ENCODE measurements around the gene KRTAP17-1.

Gene KRTAP17-1

GRCh38 chr17:41331606-41332005, 16.1 kb upstream of the KRTAP17-1 start:
- no peaks in the 10 kb centered on the region for H3K36me3 ChIP-seq (ENCODE audit: control insufficient read depth, insufficient read depth, low read length)
- H3K27ac ChIP-seq (ENCODE audit: low read depth, low read length, severe bottlenecking), result no peak overlapping the region
- 82 to 92% methylated on average over 4 to 6 of the region's 7 CpGs for WGBS, 2 experiments (ENCODE audit: insufficient coverage in 2 of 2)
- H3K4me3 ChIP-seq (ENCODE audit: extremely low read depth, insufficient read depth, low read length, poor library complexity, severe bottlenecking), result no peak overlapping the region
- H3K9me3 ChIP-seq (ENCODE audit: control insufficient read depth, low read length), result no peaks in the 10 kb centered on the region
- no peaks in the 10 kb centered on the region for H3K4me1 ChIP-seq (ENCODE audit: control insufficient read depth, insufficient read depth, low read length, poor library complexity, severe bottlenecking)

- Histone ChIP-seq H3K9me3 (ENCODE audit: control insufficient read depth, low read length) (no peaks in the 10 kb centered on the region), H3K4me3 (ENCODE audit: extremely low read depth, insufficient read depth, low read length, poor library complexity, severe bottlenecking) (no peak overlapping the region), H3K27ac (ENCODE audit: low read depth, low read length, severe bottlenecking) (no peak overlapping the region), H3K4me1 (ENCODE audit: control insufficient read depth, insufficient read depth, low read length, poor library complexity, severe bottlenecking) (no peaks in the 10 kb centered on the region), H3K36me3 (ENCODE audit: control insufficient read depth, insufficient read depth, low read length) (no peaks in the 10 kb centered on the region)
- 54 to 73% methylated on average over 9 of the region's 13 CpGs for WGBS, 2 experiments (ENCODE audit: insufficient coverage in 2 of 2)
Observed at GRCh38 chr17:41329279-41329948, 13.9 kb upstream of the KRTAP17-1 start.

- WGBS, 2 experiments (ENCODE audit: insufficient coverage in 2 of 2), result 91 to 94% methylated on average over 7 of the region's 7 CpGs
- H3K9me3 ChIP-seq (ENCODE audit: control insufficient read depth, low read length), result no peaks in the 10 kb centered on the region
Observed at GRCh38 chr17:41328207-41328606, 12.7 kb upstream of the KRTAP17-1 start.

GRCh38 chr17:41327411-41328120, 12.1 kb upstream of the KRTAP17-1 start:
- H3K4me3 ChIP-seq (ENCODE audit: extremely low read depth, insufficient read depth, low read length, poor library complexity, severe bottlenecking), result no peak overlapping the region
- H3K9me3 ChIP-seq (ENCODE audit: control insufficient read depth, low read length), result no peaks in the 10 kb centered on the region
- H3K4me1 ChIP-seq (ENCODE audit: control insufficient read depth, insufficient read depth, low read length, poor library complexity, severe bottlenecking), result no peaks in the 10 kb centered on the region
- no peaks in the 10 kb centered on the region for H3K36me3 ChIP-seq (ENCODE audit: control insufficient read depth, insufficient read depth, low read length)
- 91% methylated on average over 6 to 8 of the region's 8 CpGs for WGBS, 2 experiments (ENCODE audit: insufficient coverage in 2 of 2)
- H3K27ac ChIP-seq (ENCODE audit: low read depth, low read length, severe bottlenecking), result no peak overlapping the region

More at GRCh38 chr17:41328207-41328606, 12.7 kb upstream of the KRTAP17-1 start:
- H3K4me3 ChIP-seq (ENCODE audit: extremely low read depth, insufficient read depth, low read length, poor library complexity, severe bottlenecking), result no peak overlapping the region
- no peaks in the 10 kb centered on the region for H3K4me1 ChIP-seq (ENCODE audit: control insufficient read depth, insufficient read depth, low read length, poor library complexity, severe bottlenecking)
- H3K27ac ChIP-seq (ENCODE audit: low read depth, low read length, severe bottlenecking), result no peak overlapping the region
- no peaks in the 10 kb centered on the region for H3K36me3 ChIP-seq (ENCODE audit: control insufficient read depth, insufficient read depth, low read length)

- Histone ChIP-seq H3K9me3 (ENCODE audit: control insufficient read depth, low read length) (no peaks in the 10 kb centered on the region), H3K4me3 (ENCODE audit: extremely low read depth, insufficient read depth, low read length, poor library complexity, severe bottlenecking) (no peak overlapping the region), H3K4me1 (ENCODE audit: control insufficient read depth, insufficient read depth, low read length, poor library complexity, severe bottlenecking) (no peaks in the 10 kb centered on the region), H3K27ac (ENCODE audit: low read depth, low read length, severe bottlenecking) (no peak overlapping the region), H3K36me3 (ENCODE audit: control insufficient read depth, insufficient read depth, low read length) (no peaks in the 10 kb centered on the region)
- WGBS, 2 experiments (ENCODE audit: insufficient coverage in 2 of 2), result 83 to 87% methylated on average over 13 to 16 of the region's 18 CpGs
Observed at GRCh38 chr17:41326173-41327145, 10.9 kb upstream of the KRTAP17-1 start.

- Histone ChIP-seq H3K27ac (ENCODE audit: low read depth, low read length, severe bottlenecking) (no peak overlapping the region), H3K4me1 (ENCODE audit: control insufficient read depth, insufficient read depth, low read length, poor library complexity, severe bottlenecking) (no peaks in the 10 kb centered on the region), H3K36me3 (ENCODE audit: control insufficient read depth, insufficient read depth, low read length) (no peaks in the 10 kb centered on the region), H3K4me3 (ENCODE audit: extremely low read depth, insufficient read depth, low read length, poor library complexity, severe bottlenecking) (no peak overlapping the region), H3K9me3 (ENCODE audit: control insufficient read depth, low read length) (no peaks in the 10 kb centered on the region)
- WGBS, 2 experiments (ENCODE audit: insufficient coverage in 2 of 2), result 87 to 89% methylated on average over 5 of the region's 6 CpGs
Observed at GRCh38 chr17:41325611-41326010, 10.1 kb upstream of the KRTAP17-1 start.

GRCh38 chr17:41325126-41325525, 9.6 kb upstream of the KRTAP17-1 start:
- Histone ChIP-seq H3K4me3 (ENCODE audit: extremely low read depth, insufficient read depth, low read length, poor library complexity, severe bottlenecking) (no peak overlapping the region), H3K4me1 (ENCODE audit: control insufficient read depth, insufficient read depth, low read length, poor library complexity, severe bottlenecking) (no peaks in the 10 kb centered on the region), H3K9me3 (ENCODE audit: control insufficient read depth, low read length) (peaks cover 1% of the 10 kb centered on the region), H3K36me3 (ENCODE audit: control insufficient read depth, insufficient read depth, low read length) (no peaks in the 10 kb centered on the region), H3K27ac (ENCODE audit: low read depth, low read length, severe bottlenecking) (no peak overlapping the region)
- 89 to 90% methylated on average over 5 to 7 of the region's 10 CpGs for WGBS, 2 experiments (ENCODE audit: insufficient coverage in 2 of 2)

- Histone ChIP-seq H3K36me3 (ENCODE audit: control insufficient read depth, insufficient read depth, low read length) (no peaks in the 10 kb centered on the region), H3K4me3 (ENCODE audit: extremely low read depth, insufficient read depth, low read length, poor library complexity, severe bottlenecking) (no peak overlapping the region), H3K4me1 (ENCODE audit: control insufficient read depth, insufficient read depth, low read length, poor library complexity, severe bottlenecking) (no peaks in the 10 kb centered on the region), H3K9me3 (ENCODE audit: control insufficient read depth, low read length) (peaks cover 8% of the 10 kb centered on the region), H3K27ac (ENCODE audit: low read depth, low read length, severe bottlenecking) (no peak overlapping the region)
- WGBS, 2 experiments (ENCODE audit: insufficient coverage in 2 of 2), result 76 to 79% methylated on average over 14 to 16 of the region's 16 CpGs
Observed at GRCh38 chr17:41324180-41325075, 8.9 kb upstream of the KRTAP17-1 start.

GRCh38 chr17:41322903-41323895, 7.7 kb upstream of the KRTAP17-1 start:
- no peak overlapping the region for H3K27ac ChIP-seq (ENCODE audit: low read depth, low read length, severe bottlenecking)
- H3K9me3 ChIP-seq (ENCODE audit: control insufficient read depth, low read length), result peaks cover 11% of the 10 kb centered on the region
- no peaks in the 10 kb centered on the region for H3K4me1 ChIP-seq (ENCODE audit: control insufficient read depth, insufficient read depth, low read length, poor library complexity, severe bottlenecking)
- 81 to 91% methylated on average over 6 to 7 of the region's 11 CpGs for WGBS, 2 experiments (ENCODE audit: insufficient coverage in 2 of 2)
- H3K36me3 ChIP-seq (ENCODE audit: control insufficient read depth, insufficient read depth, low read length), result no peaks in the 10 kb centered on the region
- no peak overlapping the region for H3K4me3 ChIP-seq (ENCODE audit: extremely low read depth, insufficient read depth, low read length, poor library complexity, severe bottlenecking)
